AG10803 (cell line): ENCODE measurements around the gene SLC40A1.
A peak's percentile ranks its signal among the peaks of the same experiment; 100 is the strongest.

Experiments
- DNase-seq: peaks from one replicate; pipeline ENCODE4 v3.0.0; 2010; ENCODE audit warnings: low read depth
- H3K4me3 ChIP-seq: 2 replicates; pipeline ENCODE4 v1.5.1; 2011; ENCODE audit warnings: mild to moderate bottlenecking, low read length, control low read depth
- CTCF ChIP-seq: conservative IDR thresholded peaks from 2 replicates; pipeline ENCODE4 v1.5.1; 2011; ENCODE audit warnings: mild to moderate bottlenecking, low read length, control low read depth, inconsistent platforms

The SLC40A1 gene

GRCh38 chr2:189578272-189578950 is 2.2 kb downstream of the SLC40A1 start:
- no peak for DNase-seq
- no peak overlapping the region for H3K4me3 ChIP-seq
- no peak for TF ChIP-seq CTCF

DNA sequence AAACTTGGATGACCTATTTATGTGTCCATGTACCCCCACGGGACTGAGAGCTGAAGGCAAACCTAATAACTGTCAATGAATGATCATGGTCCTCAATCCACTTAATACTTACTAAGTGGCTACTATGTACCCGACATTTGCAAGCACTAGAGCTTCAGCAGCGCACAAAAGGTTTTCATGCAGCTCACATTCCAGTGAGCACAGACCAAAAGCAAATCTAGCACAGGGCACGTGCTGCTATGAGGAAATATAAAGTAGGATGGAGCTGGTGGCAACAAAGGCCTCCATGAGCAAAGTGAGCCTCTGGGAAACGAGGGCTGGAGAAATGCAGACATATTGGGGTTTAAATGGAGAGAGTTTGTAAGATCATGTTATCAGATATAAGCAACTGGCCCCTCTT is 3.5 kb downstream of the SLC40A1 start:
- H3K4me3 ChIP-seq, result no peak overlapping the region
- no peak for TF ChIP-seq CTCF

GRCh38 chr2:189576396-189576795 is 4.2 kb downstream of the SLC40A1 start:
- no peak for TF ChIP-seq CTCF
- DNase-seq, result no peak
- no peak overlapping the region for H3K4me3 ChIP-seq

More for the DNA sequence above, 3.5 kb downstream of the SLC40A1 start:
- DNase-seq, result no peak

DNA sequence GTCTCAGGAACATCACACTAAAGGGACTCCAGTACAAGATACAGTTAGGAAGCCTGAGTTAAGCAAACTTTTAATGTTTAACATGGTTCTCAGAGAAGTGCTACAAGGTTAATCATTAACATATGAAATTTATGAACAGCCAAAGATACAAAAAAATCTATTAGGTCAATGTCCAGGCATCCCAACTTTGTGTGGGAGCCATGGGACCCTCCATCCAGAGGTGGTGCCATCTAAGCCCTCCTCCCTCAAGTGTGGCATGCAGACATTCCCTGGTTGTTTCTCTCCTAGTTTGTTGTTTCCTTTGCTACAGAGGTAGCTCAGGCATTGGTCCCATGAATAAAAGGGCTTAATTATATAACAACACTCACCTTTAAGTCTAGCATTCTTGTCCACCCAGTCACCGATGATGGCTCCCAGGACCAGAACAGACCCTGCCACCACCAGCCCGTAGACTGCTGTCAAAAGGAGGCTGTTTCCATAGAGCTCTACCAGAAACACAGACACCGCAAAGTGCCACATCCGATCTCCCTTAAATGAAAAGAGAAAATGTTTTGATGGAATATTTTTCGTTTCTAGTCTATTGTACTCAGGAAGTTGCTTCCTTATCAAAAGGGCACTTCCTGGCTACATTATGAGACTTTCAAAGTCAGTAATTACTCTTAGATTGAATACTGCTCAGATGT is 5.7 kb downstream of the SLC40A1 start:
- DNase-seq, result no peak
- no peak overlapping the region for H3K4me3 ChIP-seq
- TF ChIP-seq CTCF, result no peak

DNA sequence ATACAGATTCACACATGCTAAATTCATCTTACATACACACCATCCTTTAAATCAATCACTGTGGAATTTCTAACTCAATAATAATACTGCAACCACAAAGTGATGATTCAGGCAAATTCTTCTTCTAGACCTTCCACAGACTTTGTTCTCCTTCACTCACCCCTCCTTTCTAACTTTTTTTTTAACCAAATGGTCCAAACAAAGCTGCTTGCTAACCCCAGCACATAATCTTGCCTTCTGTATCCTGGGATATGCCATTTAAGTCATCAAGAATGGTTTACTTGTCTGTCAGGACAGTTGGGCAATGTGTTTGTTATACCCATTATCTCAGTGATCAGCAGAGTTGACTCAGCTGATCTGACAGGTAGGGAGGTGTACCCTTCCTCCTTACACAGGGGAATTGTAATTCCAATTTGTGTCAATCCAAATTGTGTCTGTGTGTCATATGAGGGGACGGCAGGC is 10.0 kb downstream of the SLC40A1 start:
- DNase-seq, result peak; percentile 87
- no peak for TF ChIP-seq CTCF
- H3K4me3 ChIP-seq, result no peak overlapping the region

DNA sequence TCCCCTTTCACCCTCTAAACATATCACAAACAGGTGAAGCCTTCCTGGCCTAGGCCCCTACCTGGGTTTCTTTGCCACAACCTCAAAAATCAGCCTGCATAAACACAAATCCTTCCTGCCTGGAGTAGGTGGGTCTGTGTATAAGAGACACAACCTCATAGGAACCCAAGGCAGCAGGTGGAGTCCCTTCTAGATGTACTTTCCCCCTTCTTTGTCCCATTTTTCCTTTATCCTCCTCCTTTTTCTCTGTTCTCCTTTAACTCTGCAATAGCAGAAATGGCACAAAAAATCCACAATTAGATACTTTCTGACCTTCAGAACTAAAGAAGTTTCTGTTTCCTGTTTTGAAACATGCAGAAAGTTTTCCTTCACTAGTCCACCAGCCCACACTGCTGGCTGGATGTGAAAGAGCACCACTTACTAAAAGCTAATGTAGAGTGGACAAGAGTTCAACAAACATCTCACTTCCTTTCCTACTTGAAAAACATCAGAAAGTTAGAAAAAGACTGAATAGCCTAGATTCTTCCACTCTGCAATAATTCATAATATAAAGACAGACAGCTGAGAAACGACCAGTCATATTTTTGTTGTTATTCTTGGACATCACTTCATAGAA is 11.2 kb downstream of the SLC40A1 start:
- peak; percentile 43 for TF ChIP-seq CTCF
- peak; percentile 44 for DNase-seq
- H3K4me3 ChIP-seq, result no peak overlapping the region

GRCh38 chr2:189566046-189566445 is 14.5 kb downstream of the SLC40A1 start:
- TF ChIP-seq CTCF, result no peak
- no peak overlapping the region for H3K4me3 ChIP-seq
- DNase-seq, result no peak
